Hair follicular keratinocyte (primary cell): ENCODE data around the gene SAC3D1. TPM values are rescaled to one million over a fixed set of nuclear protein-coding genes. Genes with fewer than 3 reads are reported as not detected.

ENCODE experiments used
- total RNA-seq: library from RNA; depleted of rRNA; stranded (reverse); fragments of >200 nt; gene quantifications from 2 replicates; pipeline ENCODE4 v1.2.3, GENCODE V29; 2015

SAC3D1 gene
- 20.9 and 37.1 TPM in 2 replicates for total RNA-seq

DNA sequence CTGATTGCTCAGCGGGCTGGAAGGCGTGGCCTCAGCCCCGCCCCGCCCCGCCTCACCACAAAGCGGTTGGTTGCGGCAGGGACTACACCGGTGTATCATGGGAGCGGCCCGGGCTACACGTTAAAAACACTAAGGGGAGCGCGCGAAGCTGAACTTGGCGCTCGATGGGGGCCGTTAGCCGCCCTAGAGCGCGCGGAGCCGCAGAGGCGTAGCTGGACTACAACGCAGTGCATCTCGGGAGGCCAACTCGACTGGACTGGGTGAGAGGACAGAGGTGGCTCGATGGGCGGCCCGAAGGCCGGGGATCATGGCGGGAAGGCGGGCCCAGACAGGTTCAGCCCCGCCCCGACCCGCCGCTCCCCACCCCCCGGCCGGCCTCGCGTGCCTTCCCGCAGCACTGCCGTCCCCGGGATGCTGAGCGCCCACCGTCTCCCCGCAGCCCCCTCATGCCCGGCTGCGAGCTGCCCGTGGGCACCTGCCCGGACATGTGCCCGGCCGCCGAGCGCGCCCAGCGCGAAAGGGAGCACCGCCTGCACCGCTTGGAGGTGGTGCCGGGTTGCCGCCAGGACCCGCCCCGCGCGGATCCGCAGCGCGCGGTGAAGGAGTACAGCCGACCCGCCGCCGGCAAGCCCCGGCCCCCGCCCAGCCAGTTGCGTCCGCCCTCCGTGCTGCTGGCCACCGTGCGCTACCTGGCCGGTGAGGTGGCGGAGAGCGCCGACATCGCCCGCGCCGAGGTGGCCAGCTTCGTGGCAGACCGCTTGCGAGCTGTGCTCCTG lies at the start of gene SAC3D1:
SAC3D1 (plus strand) TSS at position 364 of the 776 bp plus-strand sequence; CDS start at position 447, 83 bp downstream.

GRCh38 chr11:64996710-64997380 lies 44.2 kb upstream of the SAC3D1 start, which contains the start of gene BATF2:
TSS of gene BATF2 (minus strand) at chr11:64996971. CDS start at chr11:64996914, 57 bp downstream.

GRCh38 chr11:65013888-65014725 lies 26.9 kb upstream of the SAC3D1 start, which contains the start of gene ARL2:
TSS of gene ARL2 (plus strand) at chr11:65014160. CDS start at chr11:65014208, 48 bp downstream.

GRCh38 chr11:65027213-65028067 lies 13.6 kb upstream of the SAC3D1 start, which contains the start of gene SNX15:
TSS of gene SNX15 (plus strand) at chr11:65027439. CDS start at chr11:65027538, 99 bp downstream.

GRCh38 chr11:65058419-65059054 lies 17.5 kb downstream of the SAC3D1 start, which contains the start of gene NAALADL1:
TSS of gene NAALADL1 (minus strand) at chr11:65058553. CDS start at chr11:65058521, 32 bp downstream.

GRCh38 chr11:65083834-65084597 lies 43.0 kb downstream of the SAC3D1 start, which contains the start of the genes CDCA5 and ZFPL1:
TSS of gene CDCA5 (minus strand) at chr11:65084040. CDS start at chr11:65083978, 62 bp downstream.
TSS of gene ZFPL1 (plus strand) at chr11:65084222. CDS start at chr11:65084699, 477 bp downstream.

Other genes with a start within 250 kb of the SAC3D1 start
- 18.7 and 21.4 TPM in 2 replicates for gene MAP4K2, start 238.0 kb upstream of the SAC3D1 start, total RNA-seq
- 16.7 and 20.0 TPM in 2 replicates for gene MEN1, start 230.7 kb upstream of the SAC3D1 start, total RNA-seq
- gene CDC42BPG, start 196.6 kb upstream of the SAC3D1 start, total RNA-seq: 3.8 and 8.1 TPM in 2 replicates
- 92.0 and 131 TPM in 2 replicates for gene EHD1, start 162.6 kb upstream of the SAC3D1 start, total RNA-seq
- 16.2 and 18.5 TPM in 2 replicates for gene ATG2A, start 124.0 kb upstream of the SAC3D1 start, total RNA-seq
- gene PPP2R5B, start 116.5 kb upstream of the SAC3D1 start, total RNA-seq: 16.4 and 28.7 TPM in 2 replicates
- gene GPHA2, start 105.3 kb upstream of the SAC3D1 start, total RNA-seq: not detected in 2 replicates
- not detected in 2 replicates for gene MAJIN, start 69.1 kb upstream of the SAC3D1 start, total RNA-seq
- gene BATF2, start 44.2 kb upstream of the SAC3D1 start, total RNA-seq: 0.19 and 0.31 TPM in 2 replicates
- gene ARL2, start 27.1 kb upstream of the SAC3D1 start, total RNA-seq: 157 and 167 TPM in 2 replicates
- gene SNX15, start 13.8 kb upstream of the SAC3D1 start, total RNA-seq: 18.7 and 21.1 TPM in 2 replicates
- gene NAALADL1, start 17.3 kb downstream of the SAC3D1 start, total RNA-seq: 13.0 and 32.8 TPM in 2 replicates
- 7.2 and 25.9 TPM in 2 replicates for gene CDCA5, start 42.8 kb downstream of the SAC3D1 start, total RNA-seq
- gene ZFPL1, start 43.0 kb downstream of the SAC3D1 start, total RNA-seq: 51.1 and 54.4 TPM in 2 replicates
- 185 and 355 TPM in 2 replicates for gene VPS51, start 55.0 kb downstream of the SAC3D1 start, total RNA-seq
- 9.6 and 18.6 TPM in 2 replicates for gene TM7SF2, start 70.7 kb downstream of the SAC3D1 start, total RNA-seq
- 19.8 and 31.6 TPM in 2 replicates for gene ZNHIT2, start 76.5 kb downstream of the SAC3D1 start, total RNA-seq
- gene FAU, start 80.9 kb downstream of the SAC3D1 start, total RNA-seq: 496 and 642 TPM in 2 replicates
- gene MRPL49, start 81.1 kb downstream of the SAC3D1 start, total RNA-seq: 57.9 and 90.9 TPM in 2 replicates
- gene SYVN1, start 93.3 kb downstream of the SAC3D1 start, total RNA-seq: 16.4 and 16.6 TPM in 2 replicates
- gene SPDYC, start 129.0 kb downstream of the SAC3D1 start, total RNA-seq: not detected in 2 replicates
- 363 and 398 TPM in 2 replicates for gene CAPN1, start 140.7 kb downstream of the SAC3D1 start, total RNA-seq
- gene POLA2, start 220.8 kb downstream of the SAC3D1 start, total RNA-seq: 4.6 and 21.3 TPM in 2 replicates